ENCODE results near the gene CDNF. TPM values are rescaled to one million over a fixed set of nuclear protein-coding genes. Genes with fewer than 3 reads are reported as not detected.

Gene CDNF
- total and polyA plus RNA-seq, 4 donors: 1.5 to 5.9 (median 2.9) TPM

- Histone ChIP-seq H3K27ac (ENCODE audit: low read depth in 1 of 2, low read length in 2 of 2) (peak within 1 kb of the TSS in 1 of 2 donors; percentile 31), H3K9me3 (ENCODE audit: control insufficient read depth in 4 of 4, low read length in 3 of 4) (no peaks in the 10 kb centered on the region), H3K27me3 (ENCODE audit: control insufficient read depth in 4 of 4, insufficient read depth in 4 of 4, low read length in 3 of 4) (no peaks in the 10 kb centered on the region), H3K36me3 (ENCODE audit: control insufficient read depth in 4 of 4, insufficient read depth in 3 of 4, low read depth in 1 of 4, low read length in 3 of 4) (no peaks in the 10 kb centered on the region), H3K4me3 (ENCODE audit: low read depth in 1 of 3, low read length in 3 of 3) (no peak within 1 kb of the TSS), H3K4me1 (ENCODE audit: control insufficient read depth in 4 of 4, insufficient read depth in 4 of 4, low read length in 3 of 4) (peaks cover 0 to 3% (median 0%) of the 10 kb centered on the region in 4 donors), H3K9ac (ENCODE audit: low read depth in 1 of 2, low read length in 2 of 2) (no peak within 1 kb of the TSS)
- DNase-seq (ENCODE audit: low spot score): no peak
- 91% methylated on average over 8 of the region's 8 CpGs for WGBS
- TF ChIP-seq HNF4G (IDR thresholded peaks at IDR 0.05) (no peak), REST (IDR thresholded peaks at IDR 0.05) (no peak), FOXA2 (IDR thresholded peaks at IDR 0.05) (no peak), EGR1 (IDR thresholded peaks at IDR 0.05; ENCODE audit: low read depth in 2 of 2) (no peak), FOXA1 (IDR thresholded peaks at IDR 0.05) (no peak), JUND (IDR thresholded peaks at IDR 0.05) (no peak), HNF4A (conservative IDR thresholded peaks at IDR 0.05) (no peak), ZBTB33 (IDR thresholded peaks at IDR 0.05) (no peak), MAX (IDR thresholded peaks at IDR 0.05) (no peak), YY1 (IDR thresholded peaks at IDR 0.05) (no peak), ATF3 (IDR thresholded peaks at IDR 0.05) (no peak), RXRA (IDR thresholded peaks at IDR 0.05) (no peak), TAF1 (conservative IDR thresholded peaks at IDR 0.05) (no peak), SP1 (IDR thresholded peaks at IDR 0.05) (no peak), RAD21 (IDR thresholded peaks at IDR 0.05) (no peak), CTCF (IDR thresholded peaks at IDR 0.05; ENCODE audit: low read depth, low read length, missing input control) (no peak)
These were observed 63.0 kb downstream of the CDNF start, which contains the start of gene FAM107B for GRCh38 chr10:14774797-14775196. Gene FAM107B, minus strand, starts transcription at chr10:14774897. Its CDS starts 234 bp downstream, at chr10:14774663.

- 90% methylated on average over 22 of the region's 22 CpGs for WGBS
- H3K9ac ChIP-seq (ENCODE audit: low read depth in 1 of 2, low read length in 2 of 2): no peak overlapping the region
- no peaks in the 10 kb centered on the region for H3K9me3 ChIP-seq (ENCODE audit: control insufficient read depth in 4 of 4, low read length in 3 of 4)
- H3K4me1 ChIP-seq (ENCODE audit: control insufficient read depth in 4 of 4, insufficient read depth in 4 of 4, low read length in 3 of 4): peaks cover 0 to 3% (median 0%) of the 10 kb centered on the region in 4 donors
- H3K4me3 ChIP-seq (ENCODE audit: low read depth in 1 of 3, low read length in 3 of 3): no peak overlapping the region
- H3K27me3 ChIP-seq (ENCODE audit: control insufficient read depth in 4 of 4, insufficient read depth in 4 of 4, low read length in 3 of 4): no peaks in the 10 kb centered on the region
- no peaks in the 10 kb centered on the region for H3K36me3 ChIP-seq (ENCODE audit: control insufficient read depth in 4 of 4, insufficient read depth in 3 of 4, low read depth in 1 of 4, low read length in 3 of 4)
- H3K27ac ChIP-seq (ENCODE audit: low read depth in 1 of 2, low read length in 2 of 2): peak overlapping the region in 1 of 2 donors; percentile 31
- no peak for DNase-seq (ENCODE audit: low spot score)
- no peak for TF ChIP-seq EGR1 (IDR thresholded peaks at IDR 0.05; ENCODE audit: low read depth in 2 of 2)
- no peak for TF ChIP-seq TAF1 (conservative IDR thresholded peaks at IDR 0.05)
- no peak for TF ChIP-seq HNF4G (IDR thresholded peaks at IDR 0.05)
- no peak for TF ChIP-seq RXRA (IDR thresholded peaks at IDR 0.05)
- no peak for TF ChIP-seq SP1 (IDR thresholded peaks at IDR 0.05)
- TF ChIP-seq REST (IDR thresholded peaks at IDR 0.05): no peak
- TF ChIP-seq MAX (IDR thresholded peaks at IDR 0.05): no peak
- no peak for TF ChIP-seq JUND (IDR thresholded peaks at IDR 0.05)
These were observed 63.6 kb downstream of the CDNF start for GRCh38 chr10:14774214-14774580.
